HG03439 (cell line): ENCODE measurements around the gene CCL28.

Experiments
- ATAC-seq: cut with Tn5 transposase; IDR thresholded peaks from one replicate; pipeline ENCODE4 v1.9.1; 2021; ENCODE audit warnings: mild to moderate bottlenecking, moderate library complexity; ENCODE audit not compliant: unreplicated experiment

CCL28 gene

DNA sequence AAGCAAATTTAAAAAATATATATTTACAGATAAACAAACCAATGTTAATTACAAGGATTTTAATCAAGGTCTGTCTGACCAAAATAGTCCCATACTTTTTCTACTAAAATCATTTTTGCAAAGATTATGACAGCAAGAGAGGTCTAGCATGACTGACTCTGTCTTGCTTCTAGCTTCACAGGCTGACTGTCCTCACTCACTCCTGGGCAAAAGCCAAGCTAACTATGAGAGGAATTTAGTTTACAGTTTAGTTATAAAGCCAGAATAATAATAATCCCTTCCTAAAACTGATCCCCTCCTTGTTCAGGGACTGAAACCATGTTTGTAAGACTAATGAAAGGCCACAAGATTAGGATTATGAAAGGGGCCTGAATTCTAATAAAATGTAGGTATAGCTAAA, 53.5 kb downstream of the CCL28 start:
- ATAC-seq = no peak

DNA sequence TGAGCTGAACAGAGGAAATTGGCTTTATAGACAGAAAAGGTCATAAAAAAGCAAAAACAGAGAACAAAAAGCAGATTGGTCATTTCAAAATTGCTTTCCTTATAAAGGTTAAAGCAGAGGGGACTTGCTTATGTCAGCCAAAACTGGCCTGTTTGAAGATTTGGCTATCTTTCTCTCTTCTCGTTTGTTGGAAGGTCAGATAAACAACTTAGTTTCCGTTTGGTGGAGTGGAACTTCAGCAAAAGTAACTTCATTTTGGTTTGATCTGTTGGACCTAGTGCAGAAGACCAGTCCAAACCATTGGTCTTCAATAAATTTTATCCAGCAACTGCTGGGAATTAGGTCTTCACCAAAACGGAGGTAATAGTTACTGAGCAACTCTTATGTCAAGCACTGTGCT, 53.9 kb downstream of the CCL28 start:
- ATAC-seq = no peak

DNA sequence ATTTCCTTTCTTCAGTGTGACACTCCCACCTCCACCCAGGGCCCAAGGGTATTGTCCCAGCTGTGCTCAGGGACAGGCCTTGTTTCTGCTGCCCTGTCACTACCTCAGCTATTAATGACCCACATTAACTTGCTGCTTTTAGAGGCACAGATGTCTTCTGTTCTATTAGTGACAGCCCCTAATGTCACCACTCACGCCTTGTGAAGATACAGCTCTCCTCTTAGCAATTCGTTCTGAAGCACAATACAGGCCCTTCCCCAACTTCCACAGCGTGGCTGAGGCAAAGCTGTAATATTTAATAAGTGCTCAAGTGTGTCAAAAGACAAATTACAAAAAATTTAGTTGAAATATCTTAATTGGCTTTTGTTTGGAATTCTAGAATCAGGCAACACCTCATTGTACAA, 54.3 kb downstream of the CCL28 start:
- ATAC-seq = no peak

DNA sequence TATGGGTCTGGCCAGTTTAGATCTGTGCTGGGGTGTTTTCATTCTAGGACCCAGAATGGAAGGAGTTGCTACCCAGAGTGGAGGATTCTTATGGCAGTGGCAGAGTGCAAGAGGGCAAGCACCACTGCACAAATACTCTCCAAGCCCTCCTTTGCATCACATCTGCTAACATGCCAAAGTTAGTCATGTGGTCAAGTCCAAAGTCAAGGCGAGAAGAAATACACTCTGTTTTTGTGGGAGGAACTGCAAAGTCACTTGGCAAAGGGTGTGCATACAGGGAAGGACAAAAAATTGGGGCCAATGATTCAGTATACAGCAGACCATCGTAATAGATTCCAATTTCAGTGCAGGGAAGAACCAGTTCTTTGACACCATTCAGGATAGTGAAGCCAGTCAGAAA, 55.1 kb downstream of the CCL28 start:
- no peak for ATAC-seq

DNA sequence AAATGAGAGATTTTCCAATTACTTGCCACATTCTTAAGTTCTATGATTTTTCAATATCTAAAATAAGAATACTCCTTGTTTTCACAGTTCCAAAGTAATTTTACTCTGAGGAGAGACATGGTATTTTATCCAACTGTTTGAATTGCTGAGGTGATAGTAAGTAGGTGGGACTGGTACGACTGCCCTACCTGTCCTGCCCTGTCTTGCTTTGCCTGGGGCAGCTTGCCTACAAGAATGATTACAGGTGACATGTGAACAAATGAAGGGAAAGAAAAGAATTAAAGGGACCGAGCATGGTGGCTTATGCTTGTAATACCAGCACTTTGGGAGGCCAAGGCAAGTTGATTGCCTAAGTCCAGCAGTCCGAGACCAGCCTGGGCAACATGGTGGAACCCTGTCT, 57.4 kb downstream of the CCL28 start:
- no peak for ATAC-seq

DNA sequence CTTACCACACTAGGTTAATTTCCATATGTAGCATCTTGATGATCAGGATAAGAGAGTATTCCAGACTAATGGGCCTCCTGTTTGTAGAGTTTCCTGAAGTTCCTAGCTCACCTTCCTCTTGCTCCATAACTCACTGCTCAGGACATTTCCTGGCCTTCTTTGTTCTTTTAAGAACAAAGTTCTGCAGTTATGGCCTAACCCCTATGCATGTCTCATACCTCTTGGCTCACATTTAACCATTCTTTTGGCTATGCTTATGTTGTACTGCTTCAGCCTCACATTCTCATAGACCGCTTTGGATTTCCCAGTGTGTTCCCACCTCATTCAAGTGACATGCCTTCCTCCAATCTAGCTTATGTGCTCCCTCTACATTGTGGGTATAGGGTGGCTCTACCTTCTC, 58.5 kb downstream of the CCL28 start:
- ATAC-seq = no peak

DNA sequence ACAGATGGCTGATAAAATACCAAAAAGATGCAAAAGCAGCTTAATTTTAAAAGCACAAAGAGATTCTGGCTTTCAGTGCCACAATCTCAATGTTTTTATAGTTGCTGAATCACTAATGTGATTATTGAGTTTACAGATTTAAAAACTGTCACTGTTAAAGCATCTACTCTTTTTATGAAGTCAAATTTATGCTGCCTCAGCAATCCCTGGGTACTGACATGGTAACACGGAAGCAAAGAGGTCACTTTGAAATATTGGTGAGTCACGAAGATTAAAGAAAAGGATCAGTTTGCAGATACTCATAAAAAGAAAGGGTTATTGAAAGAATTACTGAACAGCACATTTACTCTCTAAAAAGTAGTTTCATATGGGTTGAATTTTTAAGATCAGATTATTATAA, 59.3 kb downstream of the CCL28 start:
- no peak for ATAC-seq

- no peak for ATAC-seq
Observed at GRCh38 chr5:43352131-43352530, 60.1 kb downstream of the CCL28 start.

- no peak for ATAC-seq
Observed at GRCh38 chr5:43348861-43349363, 63.3 kb downstream of the CCL28 start.

DNA sequence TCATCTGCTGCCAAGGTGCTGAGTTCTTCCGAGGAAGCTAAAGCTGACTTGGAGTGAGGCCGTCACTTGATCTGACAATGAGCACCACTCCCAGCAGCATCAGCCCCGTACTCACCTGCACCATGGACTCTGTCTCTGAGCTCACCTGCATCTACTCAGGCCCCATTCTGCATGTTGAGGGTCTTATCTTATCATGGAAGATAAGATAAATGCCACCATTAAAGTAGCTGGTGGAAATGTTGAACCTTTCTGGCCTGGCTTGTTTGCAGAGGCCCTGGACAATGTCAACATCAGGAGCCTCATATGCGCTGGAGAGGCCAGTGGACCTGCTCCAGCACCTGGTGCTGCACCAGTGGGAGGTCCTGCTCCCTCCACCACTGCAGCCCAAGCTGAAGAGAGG, 64.0 kb downstream of the CCL28 start:
- no peak for ATAC-seq

DNA sequence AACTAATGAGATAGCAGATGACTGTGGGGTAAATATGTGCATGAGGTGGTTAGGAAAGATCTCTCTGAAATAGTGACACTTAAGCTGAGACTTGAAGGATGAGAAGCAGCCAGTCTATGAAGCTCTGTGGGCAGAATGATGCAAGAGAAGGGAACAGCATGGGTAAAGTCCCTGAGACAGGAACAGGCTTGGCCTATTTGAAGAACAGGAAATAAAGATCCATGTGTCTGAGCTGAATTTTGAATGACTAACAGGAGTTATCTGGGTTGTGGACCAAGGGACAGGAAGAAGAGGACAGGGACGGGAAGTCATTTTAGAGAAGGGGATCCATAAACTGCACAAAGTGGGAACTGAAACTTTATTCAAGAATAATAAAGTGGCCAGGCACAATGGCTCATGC, 73.3 kb downstream of the CCL28 start:
- ATAC-seq = no peak

DNA sequence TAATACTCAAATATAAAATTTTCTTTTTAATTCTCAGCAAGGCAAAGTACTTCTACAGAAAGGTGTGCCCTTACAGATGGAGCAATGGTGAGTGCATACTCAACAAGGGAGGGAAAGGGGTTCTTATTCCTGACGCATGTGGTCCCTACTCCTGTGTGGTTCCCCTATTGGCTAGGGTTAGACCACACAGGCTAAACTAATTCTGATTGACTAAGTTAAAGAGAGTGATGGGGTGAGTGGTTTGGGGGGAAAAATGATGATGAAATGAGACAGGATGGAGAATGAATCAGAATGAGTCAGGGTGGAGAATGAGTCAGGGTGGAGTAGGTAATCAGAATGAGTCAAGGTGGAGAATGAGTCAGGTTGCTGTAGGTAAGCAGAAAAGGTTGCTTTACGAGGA, 76.0 kb downstream of the CCL28 start:
- ATAC-seq = no peak

- no peak for ATAC-seq
Observed at GRCh38 chr5:43335681-43336080, 76.5 kb downstream of the CCL28 start.

- no peak for ATAC-seq
Observed at GRCh38 chr5:43332401-43332800, 79.8 kb downstream of the CCL28 start.
